CD1c-positive myeloid dendritic cell (primary cell): ENCODE measurements around the gene CALB2.

Experiments
- DNase-seq: peaks from one replicate; pipeline ENCODE4 v3.0.0-alpha.2; 2016; ENCODE audit errors: extremely low spot score

The CALB2 gene

GRCh38 chr16:71426069-71426879 is 67.8 kb downstream of the CALB2 start:
- no peak for DNase-seq

DNA sequence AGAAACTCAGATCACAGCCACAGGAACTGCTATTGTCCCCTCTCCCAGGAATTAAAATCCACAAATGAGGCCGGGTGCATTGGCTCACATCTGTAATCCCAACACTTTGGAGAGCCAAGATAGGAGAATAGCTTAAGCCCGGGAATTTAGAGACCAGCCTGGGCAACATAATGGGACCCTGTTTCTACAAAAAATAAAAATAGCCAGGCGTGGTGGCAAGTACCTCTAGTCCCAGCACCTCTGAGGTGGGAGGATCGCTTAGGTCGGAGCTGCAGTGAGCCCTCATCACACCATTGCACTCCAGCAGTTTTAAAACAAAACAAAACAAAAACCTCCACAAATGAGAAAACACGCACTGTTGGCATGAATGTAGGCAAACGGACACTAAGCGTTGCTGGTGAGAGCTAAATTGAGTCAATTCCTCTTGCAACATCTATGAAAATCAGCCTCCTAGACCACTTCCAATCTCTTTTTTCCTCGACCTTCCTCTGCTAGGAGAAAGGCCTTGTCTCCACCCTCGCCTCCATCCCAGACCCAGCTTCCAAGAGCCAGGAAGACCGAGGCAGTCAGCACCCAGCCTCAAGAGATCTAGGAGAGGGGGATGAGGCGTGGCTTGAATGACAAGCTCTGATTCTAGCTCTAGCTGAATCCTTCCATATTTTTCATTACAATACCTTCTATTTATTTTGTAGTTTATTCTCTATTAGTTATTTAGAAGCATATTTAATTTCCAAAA is 68.5 kb downstream of the CALB2 start:
- DNase-seq, result no peak

DNA sequence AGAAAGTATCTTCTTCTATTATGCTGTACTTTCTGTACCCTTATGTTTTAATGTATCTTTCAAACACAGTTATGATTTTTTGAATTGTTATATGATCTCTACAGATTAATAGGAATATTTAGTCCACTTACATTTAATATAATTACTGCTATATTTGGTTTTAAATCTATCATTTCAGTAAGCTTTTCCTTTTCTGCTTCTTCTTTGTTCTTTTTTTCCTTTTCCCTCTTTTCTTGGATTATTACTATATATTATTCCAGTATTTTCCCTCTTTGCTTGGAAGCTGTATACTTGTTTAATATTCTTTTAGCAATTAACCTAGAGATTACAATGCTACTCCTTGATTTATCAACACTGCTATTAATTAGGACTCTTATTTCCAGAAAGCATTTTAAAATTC is 69.9 kb downstream of the CALB2 start:
- no peak for DNase-seq

DNA sequence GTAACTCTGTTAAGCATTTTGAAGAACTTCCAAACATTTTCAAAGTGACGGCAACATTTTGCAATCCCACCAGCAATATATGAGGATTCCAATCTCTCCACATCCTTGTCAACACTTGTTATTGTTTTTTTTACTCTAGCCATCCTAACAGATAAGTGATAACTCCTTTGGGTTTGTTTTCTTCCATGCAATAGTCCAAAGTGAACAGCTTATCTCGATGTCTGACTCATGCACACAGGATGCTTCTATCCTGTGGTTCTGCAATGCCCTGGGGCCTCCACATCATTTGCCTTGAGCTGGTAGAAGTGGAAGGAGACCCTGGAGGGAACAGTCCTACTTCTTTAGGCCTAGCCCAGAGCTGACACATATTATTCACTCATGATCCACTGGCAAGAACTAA is 70.4 kb downstream of the CALB2 start:
- DNase-seq, result no peak

- DNase-seq, result no peak
Measured at GRCh38 chr16:71429581-71429980, 71.1 kb downstream of the CALB2 start.

- no peak for DNase-seq
Measured at GRCh38 chr16:71430744-71431143, 72.2 kb downstream of the CALB2 start.

DNA sequence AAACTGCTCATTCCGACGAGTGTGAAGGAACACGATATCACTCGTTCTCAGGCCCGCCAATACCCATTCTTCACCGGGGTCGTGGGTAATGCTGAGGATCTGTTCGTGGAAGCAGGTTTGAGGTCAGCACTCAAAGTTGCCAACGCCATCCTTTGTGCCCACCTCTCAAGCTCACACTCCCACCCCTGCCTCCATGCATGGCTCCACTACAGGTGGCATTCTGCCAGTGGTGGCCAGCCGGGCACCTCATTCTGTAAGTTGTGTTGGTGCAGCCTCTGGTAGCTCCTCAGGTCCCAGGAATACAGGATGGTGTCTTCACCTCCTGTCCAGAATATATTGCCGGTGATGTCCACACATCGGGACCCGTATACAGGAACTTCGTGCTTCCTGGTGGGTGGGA is 72.7 kb downstream of the CALB2 start:
- no peak for DNase-seq

DNA sequence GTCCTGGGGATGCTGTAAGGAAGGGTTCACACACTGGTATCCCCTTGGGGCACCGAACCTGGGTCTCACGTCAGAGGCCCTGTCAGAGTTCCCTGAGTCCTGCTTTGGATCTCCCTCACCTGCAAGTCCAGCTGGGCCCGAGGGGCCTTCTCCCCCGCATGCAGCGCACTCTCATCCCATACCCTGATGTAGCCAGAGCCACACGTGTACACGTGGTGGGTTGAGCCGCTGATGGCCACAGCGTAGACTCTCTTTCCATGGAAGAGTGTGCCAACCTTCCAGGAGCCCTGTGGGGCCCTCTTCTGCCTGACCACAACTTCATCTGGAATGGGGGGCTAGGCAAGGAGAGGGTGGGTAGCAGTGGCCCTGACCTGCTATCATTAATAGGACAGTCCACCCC is 73.5 kb downstream of the CALB2 start:
- DNase-seq, result no peak

DNA sequence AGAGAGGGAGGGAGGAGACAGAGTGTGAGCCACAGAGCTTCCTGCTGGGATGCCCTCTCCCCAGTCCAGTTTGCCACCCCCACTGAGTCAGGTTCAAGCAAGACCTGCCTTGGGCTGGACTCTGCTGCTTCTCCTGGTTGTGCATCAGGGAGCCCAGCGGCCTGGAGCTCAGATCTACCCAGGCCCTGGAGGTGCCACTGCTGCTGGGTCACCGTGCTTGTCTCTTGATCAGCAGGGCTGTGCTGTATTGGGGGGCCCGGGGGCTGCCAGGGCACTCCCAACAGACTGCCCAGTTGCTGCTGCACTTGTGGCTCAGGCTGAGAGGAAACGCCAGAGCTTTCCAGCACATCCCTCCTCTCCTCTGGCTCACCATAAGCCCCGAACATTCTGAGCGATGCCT is 74.4 kb downstream of the CALB2 start:
- DNase-seq, result no peak

DNA sequence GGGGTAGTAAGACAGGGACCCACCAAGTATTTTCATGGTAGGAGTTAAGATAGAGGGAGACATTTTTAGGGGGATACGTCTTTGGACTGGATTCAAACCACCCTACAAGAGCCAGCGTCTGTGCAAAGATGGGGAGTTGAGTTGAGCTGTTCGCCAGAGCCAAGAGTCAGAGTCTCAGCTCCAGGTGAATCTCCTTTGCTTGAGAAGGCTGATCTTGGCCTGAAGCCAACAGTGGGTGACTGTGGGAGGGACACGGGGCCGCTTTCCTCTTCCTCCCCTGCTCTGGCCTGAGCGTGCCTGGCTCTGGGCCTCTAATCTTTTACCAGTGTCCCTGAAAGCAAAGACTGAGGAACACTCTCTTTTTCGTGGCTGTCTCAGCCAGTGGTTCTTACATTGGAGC is 78.0 kb downstream of the CALB2 start:
- no peak for DNase-seq

GRCh38 chr16:71439523-71439922 is 81.0 kb downstream of the CALB2 start:
- DNase-seq, result no peak
